Left ventricle myocardium inferior (tissue), 1 donor: ENCODE data around the gene CDH12. TPM values are rescaled to one million over a fixed set of nuclear protein-coding genes. Genes with fewer than 3 reads are reported as not detected.

Experiments used
- DNase-seq: peaks from one replicate; pipeline ENCODE4 v3.0.0-alpha.2; 2020
- H3K27ac ChIP-seq: fragments of 200-600 bp; replicated peaks from 2 replicates; pipeline ENCODE4 v1.8.0; 2021
- H3K27me3 ChIP-seq: fragments of 200-600 bp; 2 replicates; pipeline ENCODE4 v1.8.0; 2021; ENCODE audit warnings: low read depth
- H3K36me3 ChIP-seq: fragments of 200-600 bp; 2 replicates; pipeline ENCODE4 v1.8.0; 2021
- H3K4me1 ChIP-seq: fragments of 200-600 bp; 2 replicates; pipeline ENCODE4 v1.8.0; 2021
- H3K4me3 ChIP-seq: fragments of 200-600 bp; 2 replicates; pipeline ENCODE4 v1.8.0; 2021; ENCODE audit warnings: mild to moderate bottlenecking, moderate library complexity
- H3K9me3 ChIP-seq: fragments of 200-600 bp; replicated peaks from 2 replicates; pipeline ENCODE4 v1.8.0; 2021
- intact Hi-C: fragments of 100-400 bp; cut with micrococcal nuclease; formaldehyde crosslinking; loops from one replicate; pipeline ENCODE4 v1.11.0; 2022
- total RNA-seq: library from RNA; stranded (reverse); fragmentation: NEBNext Ultra II Directional; extraction: Animal tissue kit (Norgen Biotek cat#: 25700); gene quantifications from one replicate; pipeline ENCODE4 v1.2.1, GENCODE V29; 2021
- TF ChIP-seq, protein P1 (sequence below): fragments of 200-600 bp; IDR thresholded peaks from 2 replicates; pipeline ENCODE4 v1.8.0; 2021; ENCODE audit warnings: antibody characterized with exemption, mild to moderate bottlenecking, borderline replicate concordance
- donor health status: DM: no; HTN: yes; CAD: no; lungs with severe emphysema.

CDH12 gene
- total RNA-seq, 1 donor from 2014 or later, result not detected

DNA sequence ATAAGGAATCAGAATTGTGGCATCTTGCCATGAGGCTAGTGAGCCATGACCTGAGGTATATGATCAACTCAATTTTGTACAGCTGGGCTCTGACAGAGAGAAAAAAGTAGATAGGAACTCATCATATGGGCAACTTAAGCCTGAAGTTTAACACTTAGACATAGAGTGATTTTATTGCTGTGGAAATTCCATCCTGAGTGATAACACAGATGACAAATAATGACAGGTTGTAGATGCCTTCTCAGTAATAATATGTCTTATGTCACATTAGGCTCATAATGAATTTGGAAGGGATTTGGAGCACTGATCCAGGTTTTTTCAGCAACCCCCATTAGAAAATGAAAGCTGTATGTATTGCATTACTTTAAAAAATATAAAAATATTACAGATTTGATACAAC is 744.6 kb downstream of the CDH12 start:
- DNase-seq, result no peak
- TF ChIP-seq, protein P1, sequence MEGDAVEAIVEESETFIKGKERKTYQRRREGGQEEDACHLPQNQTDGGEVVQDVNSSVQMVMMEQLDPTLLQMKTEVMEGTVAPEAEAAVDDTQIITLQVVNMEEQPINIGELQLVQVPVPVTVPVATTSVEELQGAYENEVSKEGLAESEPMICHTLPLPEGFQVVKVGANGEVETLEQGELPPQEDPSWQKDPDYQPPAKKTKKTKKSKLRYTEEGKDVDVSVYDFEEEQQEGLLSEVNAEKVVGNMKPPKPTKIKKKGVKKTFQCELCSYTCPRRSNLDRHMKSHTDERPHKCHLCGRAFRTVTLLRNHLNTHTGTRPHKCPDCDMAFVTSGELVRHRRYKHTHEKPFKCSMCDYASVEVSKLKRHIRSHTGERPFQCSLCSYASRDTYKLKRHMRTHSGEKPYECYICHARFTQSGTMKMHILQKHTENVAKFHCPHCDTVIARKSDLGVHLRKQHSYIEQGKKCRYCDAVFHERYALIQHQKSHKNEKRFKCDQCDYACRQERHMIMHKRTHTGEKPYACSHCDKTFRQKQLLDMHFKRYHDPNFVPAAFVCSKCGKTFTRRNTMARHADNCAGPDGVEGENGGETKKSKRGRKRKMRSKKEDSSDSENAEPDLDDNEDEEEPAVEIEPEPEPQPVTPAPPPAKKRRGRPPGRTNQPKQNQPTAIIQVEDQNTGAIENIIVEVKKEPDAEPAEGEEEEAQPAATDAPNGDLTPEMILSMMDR, result no peak
- H3K9me3 ChIP-seq, result no peaks in the 10 kb centered on the region
- H3K4me1 ChIP-seq, result no peaks in the 10 kb centered on the region
- no peak overlapping the region for H3K27ac ChIP-seq
- intact Hi-C loops, result no loop called here
- H3K4me3 ChIP-seq, result no peak overlapping the region
- no peaks in the 10 kb centered on the region for H3K36me3 ChIP-seq
- H3K27me3 ChIP-seq, result no peaks in the 10 kb centered on the region

DNA sequence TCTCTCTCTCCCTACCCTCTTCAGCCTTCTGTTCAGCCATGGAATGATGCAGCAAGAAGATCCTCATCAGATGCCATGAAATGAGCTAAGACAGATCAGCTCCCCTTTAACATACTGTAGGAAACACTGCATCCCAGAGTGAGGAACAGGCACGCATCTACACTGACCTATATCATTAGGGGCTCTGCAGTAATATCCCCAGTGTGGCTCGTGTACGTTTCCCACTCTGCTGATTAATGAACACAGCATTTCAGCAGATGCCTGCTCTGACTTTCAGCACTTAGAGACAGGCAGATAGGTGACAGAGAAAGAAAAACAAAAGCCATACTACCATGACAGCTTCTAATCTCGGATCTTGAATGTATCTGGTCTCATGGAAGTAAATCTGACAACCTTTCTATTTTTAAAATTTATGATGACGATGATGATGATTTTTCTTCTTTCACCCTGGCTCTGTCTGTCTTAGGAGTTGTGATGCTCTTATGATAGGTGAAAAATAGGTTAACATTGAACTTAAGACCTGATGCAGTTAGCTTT is 750.3 kb downstream of the CDH12 start:
- H3K9me3 ChIP-seq, result no peaks in the 10 kb centered on the region
- H3K27ac ChIP-seq, result no peak overlapping the region
- TF ChIP-seq, protein P1, result no peak
- H3K4me3 ChIP-seq, result no peak overlapping the region
- no peak for DNase-seq
- no peaks in the 10 kb centered on the region for H3K4me1 ChIP-seq
- intact Hi-C loops, result no loop called here
- H3K36me3 ChIP-seq, result no peaks in the 10 kb centered on the region
- no peaks in the 10 kb centered on the region for H3K27me3 ChIP-seq

DNA sequence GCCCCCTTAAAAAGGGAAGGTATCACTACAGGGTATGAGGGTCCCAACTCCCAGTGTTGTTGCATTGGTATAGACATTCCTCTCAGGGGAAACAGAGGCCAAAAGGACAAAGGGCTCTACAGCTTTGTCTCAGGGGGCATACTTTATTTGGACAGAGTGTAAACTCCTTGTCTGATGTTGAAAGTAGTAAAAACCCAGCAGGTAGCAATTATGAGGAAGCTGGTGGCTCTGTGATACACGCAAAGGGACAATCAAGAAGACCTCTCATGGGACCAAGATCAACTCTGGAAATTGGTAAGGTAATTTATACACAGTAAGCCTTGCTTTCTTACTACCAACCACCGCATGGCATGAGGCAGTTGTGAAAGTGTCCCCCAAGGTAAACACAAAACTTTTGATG is 764.6 kb downstream of the CDH12 start:
- TF ChIP-seq, protein P1, result no peak
- intact Hi-C loops, result no loop called here
- Histone ChIP-seq H3K9me3 (no peaks in the 10 kb centered on the region), H3K4me1 (no peaks in the 10 kb centered on the region), H3K27ac (no peak overlapping the region), H3K27me3 (no peaks in the 10 kb centered on the region), H3K4me3 (no peak overlapping the region), H3K36me3 (no peaks in the 10 kb centered on the region)
- DNase-seq, result no peak

DNA sequence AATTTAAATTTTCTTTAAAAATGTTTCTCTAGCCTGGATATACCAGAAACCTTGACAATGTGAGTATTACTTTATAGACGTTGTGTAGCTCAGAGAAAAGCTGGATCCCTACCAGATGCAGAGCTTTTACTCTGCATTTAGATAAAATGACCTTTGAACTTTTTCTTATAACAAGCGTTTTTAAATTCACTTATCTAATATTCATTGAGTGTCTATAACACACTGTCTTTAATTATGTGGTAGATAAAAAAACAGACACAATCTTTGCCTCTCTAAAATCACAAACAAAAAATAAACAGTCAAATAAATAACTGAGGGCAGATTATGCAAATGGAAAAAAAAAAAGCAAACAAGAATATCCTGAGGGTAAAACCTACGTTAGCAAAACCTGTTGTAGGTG is 773.6 kb downstream of the CDH12 start:
- no peak overlapping the region for H3K4me3 ChIP-seq
- TF ChIP-seq, protein P1, result no peak
- intact Hi-C loops, result no loop called here
- H3K27ac ChIP-seq, result no peak overlapping the region
- no peaks in the 10 kb centered on the region for H3K36me3 ChIP-seq
- H3K27me3 ChIP-seq, result no peaks in the 10 kb centered on the region
- H3K9me3 ChIP-seq, result no peaks in the 10 kb centered on the region
- DNase-seq, result no peak
- H3K4me1 ChIP-seq, result no peaks in the 10 kb centered on the region

DNA sequence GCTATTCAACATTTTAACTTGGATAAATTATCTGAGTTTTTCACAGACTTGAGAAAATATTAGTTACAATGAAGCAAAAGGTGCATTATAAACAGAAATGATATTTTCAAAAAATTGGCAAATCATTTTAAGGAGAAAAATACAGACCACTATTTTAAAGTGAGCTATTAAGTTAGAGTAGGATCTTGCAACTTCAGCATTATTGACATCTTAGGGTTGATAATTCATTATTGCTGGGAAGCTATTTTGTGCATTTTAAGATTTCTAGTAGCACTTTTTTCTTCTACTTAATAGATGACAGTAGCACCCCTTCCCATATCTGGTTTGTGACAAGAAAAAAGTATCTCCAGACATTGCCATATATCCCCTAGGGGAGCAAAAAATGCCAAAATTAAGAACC is 774.1 kb downstream of the CDH12 start:
- Histone ChIP-seq H3K36me3 (no peaks in the 10 kb centered on the region), H3K4me1 (no peaks in the 10 kb centered on the region), H3K27me3 (no peaks in the 10 kb centered on the region), H3K4me3 (no peak overlapping the region), H3K9me3 (no peaks in the 10 kb centered on the region), H3K27ac (no peak overlapping the region)
- DNase-seq, result no peak
- intact Hi-C loops, result no loop called here
- TF ChIP-seq, protein P1, result no peak
